ENCODE data around the gene PPOX.
A peak's percentile ranks its signal among the peaks of the same experiment; 100 is the strongest.

PPOX gene

DNA sequence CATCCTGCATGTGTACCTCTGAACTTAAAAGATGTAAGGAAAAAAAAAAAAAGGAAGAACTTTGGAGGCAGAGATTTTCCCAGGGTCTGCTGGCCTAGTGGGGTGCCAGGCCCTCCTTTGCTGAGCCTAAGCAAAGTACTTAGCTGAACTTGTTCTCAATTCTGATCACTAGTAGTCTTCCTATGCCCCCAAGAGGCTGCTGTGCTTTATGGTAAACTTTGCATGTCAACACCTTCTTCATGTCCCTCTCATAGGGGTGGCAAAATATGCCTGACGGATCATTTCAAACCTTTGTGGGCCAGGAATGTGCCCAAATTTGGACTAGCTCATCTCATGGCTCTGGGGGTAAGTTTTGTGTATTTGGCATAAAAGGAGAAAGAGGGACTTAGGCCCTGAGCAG, 8.4 kb upstream of the PPOX start:
- TF ChIP-seq, protein P1, sequence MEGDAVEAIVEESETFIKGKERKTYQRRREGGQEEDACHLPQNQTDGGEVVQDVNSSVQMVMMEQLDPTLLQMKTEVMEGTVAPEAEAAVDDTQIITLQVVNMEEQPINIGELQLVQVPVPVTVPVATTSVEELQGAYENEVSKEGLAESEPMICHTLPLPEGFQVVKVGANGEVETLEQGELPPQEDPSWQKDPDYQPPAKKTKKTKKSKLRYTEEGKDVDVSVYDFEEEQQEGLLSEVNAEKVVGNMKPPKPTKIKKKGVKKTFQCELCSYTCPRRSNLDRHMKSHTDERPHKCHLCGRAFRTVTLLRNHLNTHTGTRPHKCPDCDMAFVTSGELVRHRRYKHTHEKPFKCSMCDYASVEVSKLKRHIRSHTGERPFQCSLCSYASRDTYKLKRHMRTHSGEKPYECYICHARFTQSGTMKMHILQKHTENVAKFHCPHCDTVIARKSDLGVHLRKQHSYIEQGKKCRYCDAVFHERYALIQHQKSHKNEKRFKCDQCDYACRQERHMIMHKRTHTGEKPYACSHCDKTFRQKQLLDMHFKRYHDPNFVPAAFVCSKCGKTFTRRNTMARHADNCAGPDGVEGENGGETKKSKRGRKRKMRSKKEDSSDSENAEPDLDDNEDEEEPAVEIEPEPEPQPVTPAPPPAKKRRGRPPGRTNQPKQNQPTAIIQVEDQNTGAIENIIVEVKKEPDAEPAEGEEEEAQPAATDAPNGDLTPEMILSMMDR (IDR thresholded peaks at IDR 0.05; ENCODE audit: low read depth, low read length), result no peak
- TF ChIP-seq, protein P2, sequence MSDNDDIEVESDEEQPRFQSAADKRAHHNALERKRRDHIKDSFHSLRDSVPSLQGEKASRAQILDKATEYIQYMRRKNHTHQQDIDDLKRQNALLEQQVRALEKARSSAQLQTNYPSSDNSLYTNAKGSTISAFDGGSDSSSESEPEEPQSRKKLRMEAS (IDR thresholded peaks at IDR 0.05; ENCODE audit: low read depth, low read length), result no peak
- no peak for TF ChIP-seq MYC (IDR thresholded peaks at IDR 0.05; ENCODE audit: low read depth, low read length)
- no peak overlapping the region for H3K4me3 ChIP-seq (ENCODE audit: low read depth, low read length)
- no peak for DNase-seq (ENCODE audit: low read depth)

DNA sequence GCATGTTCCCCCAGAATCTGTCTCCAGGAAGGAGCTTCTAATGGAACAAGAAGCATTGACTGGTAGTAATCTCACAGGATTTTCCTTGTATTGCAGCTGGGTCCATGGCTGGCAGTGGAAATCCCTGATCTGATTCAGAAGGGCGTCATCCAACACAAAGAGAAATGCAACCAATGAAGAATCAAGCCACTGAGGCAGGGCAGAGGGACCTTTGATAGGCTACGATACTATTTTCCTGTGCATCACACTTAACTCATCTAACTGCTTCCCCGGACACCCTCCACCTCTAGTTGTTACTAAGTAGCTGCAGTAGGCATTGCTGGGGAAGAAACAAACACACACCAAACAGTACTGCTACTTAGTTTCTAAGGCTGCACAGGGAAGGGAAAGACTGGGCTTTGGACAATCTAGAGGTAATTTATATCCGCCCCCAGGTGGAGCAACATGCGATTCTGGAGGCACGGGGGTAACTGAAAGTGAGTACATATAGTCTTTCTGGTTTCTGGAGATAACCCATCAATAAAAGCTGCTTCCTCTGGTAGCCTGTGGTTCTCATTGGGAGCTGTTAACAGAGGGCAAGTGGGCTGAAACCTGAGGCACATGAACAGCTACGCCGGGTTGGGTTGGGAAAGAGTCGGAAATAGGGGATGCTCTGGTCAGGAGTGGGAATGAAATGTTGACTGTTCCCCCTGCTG, 7.8 kb upstream of the PPOX start:
- peak overlapping the region; percentile 50 for H3K4me3 ChIP-seq (ENCODE audit: low read depth, low read length)
- TF ChIP-seq, protein P2 (IDR thresholded peaks at IDR 0.05; ENCODE audit: low read depth, low read length), result no peak
- TF ChIP-seq, protein P1 (IDR thresholded peaks at IDR 0.05; ENCODE audit: low read depth, low read length), result no peak
- TF ChIP-seq POLR2A (IDR thresholded peaks at IDR 0.05; ENCODE audit: extremely low read depth, insufficient read length) (no peak), MYC (IDR thresholded peaks at IDR 0.05; ENCODE audit: low read depth, low read length) (no peak)
- no peak for DNase-seq (ENCODE audit: low read depth)

DNA sequence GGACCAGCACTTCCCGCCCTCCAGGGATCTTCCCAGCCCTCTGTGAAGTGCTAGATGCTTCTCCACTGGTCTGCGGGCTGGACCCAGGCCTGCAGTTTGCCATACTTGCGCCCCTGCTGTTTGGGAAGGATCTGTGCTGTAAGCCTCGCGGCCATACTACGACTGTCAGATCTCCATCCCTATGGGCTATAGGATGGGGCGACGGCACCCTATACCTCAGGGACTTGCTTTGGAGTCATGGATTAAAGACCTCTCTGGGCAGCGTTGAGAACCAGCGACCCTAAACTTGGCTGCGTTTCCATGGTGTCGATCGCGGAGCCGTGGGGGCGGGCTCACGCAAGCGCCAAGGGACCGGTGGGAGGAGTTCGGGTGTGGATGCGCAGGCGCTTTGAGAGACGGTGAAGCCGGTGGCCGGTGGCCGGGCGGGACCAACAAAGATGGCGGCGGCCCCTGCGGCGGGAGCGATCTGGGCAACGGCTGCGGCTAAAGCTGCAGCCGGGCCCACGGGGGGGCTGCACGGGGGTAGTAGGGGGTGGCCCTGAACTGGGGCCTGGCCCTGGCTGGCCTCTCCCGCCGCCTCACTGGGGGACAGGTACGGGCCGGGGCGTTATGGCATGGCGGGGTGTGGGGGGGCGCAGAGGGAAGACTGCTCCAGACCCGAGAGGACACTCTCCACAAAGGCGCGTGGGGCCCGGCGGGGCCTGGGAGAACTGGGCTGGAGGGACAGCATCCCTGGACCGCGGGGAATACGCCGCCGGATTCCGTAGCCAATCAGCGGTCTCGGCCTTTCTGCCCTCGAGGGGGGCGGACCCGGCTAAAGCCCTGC, 6.9 kb upstream of the PPOX start, which contains the start of gene USP21:
Gene USP21 (plus strand): TSS at position 414 of the 826 bp plus-strand sequence. CDS start 1,141 bp downstream, outside the sequence.
- H3K4me3 ChIP-seq (ENCODE audit: low read depth, low read length), result peak within 1 kb of the TSS; percentile 85
- peak; percentile 74 for TF ChIP-seq POLR2A (IDR thresholded peaks at IDR 0.05; ENCODE audit: extremely low read depth, insufficient read length)
- TF ChIP-seq, protein P2 (IDR thresholded peaks at IDR 0.05; ENCODE audit: low read depth, low read length), result peak; percentile 17; the same call in 1 of the 2 replicates
- TF ChIP-seq, protein P1 (IDR thresholded peaks at IDR 0.05; ENCODE audit: low read depth, low read length), result no peak
- TF ChIP-seq MYC (IDR thresholded peaks at IDR 0.05; ENCODE audit: low read depth, low read length), result peak; percentile 34; the same call in 1 of the 2 replicates
- DNase-seq (ENCODE audit: low read depth), result peak; percentile 90

DNA sequence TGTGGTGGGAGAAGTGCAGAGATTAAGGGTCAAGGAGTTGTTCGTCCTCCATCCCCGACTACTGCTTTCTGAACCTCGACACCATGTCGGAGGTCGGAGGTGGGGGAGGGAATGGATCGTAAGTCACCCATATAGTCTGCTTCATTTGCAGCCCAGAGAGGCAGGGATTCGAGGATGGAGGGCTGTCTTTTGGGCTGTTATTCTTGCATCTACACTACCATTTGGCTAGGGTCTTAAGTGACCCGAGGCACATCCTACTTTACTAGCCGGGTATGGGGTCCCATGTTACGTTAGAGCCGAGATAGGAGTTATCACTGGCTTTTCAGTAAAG, 6.3 kb upstream of the PPOX start:
- TF ChIP-seq, protein P1 (IDR thresholded peaks at IDR 0.05; ENCODE audit: low read depth, low read length), result no peak
- TF ChIP-seq MYC (IDR thresholded peaks at IDR 0.05; ENCODE audit: low read depth, low read length) (no peak), POLR2A (IDR thresholded peaks at IDR 0.05; ENCODE audit: extremely low read depth, insufficient read length) (no peak)
- TF ChIP-seq, protein P2 (IDR thresholded peaks at IDR 0.05; ENCODE audit: low read depth, low read length), result no peak
- no peak for DNase-seq (ENCODE audit: low read depth)
- H3K4me3 ChIP-seq (ENCODE audit: low read depth, low read length), result peak overlapping the region; percentile 85

DNA sequence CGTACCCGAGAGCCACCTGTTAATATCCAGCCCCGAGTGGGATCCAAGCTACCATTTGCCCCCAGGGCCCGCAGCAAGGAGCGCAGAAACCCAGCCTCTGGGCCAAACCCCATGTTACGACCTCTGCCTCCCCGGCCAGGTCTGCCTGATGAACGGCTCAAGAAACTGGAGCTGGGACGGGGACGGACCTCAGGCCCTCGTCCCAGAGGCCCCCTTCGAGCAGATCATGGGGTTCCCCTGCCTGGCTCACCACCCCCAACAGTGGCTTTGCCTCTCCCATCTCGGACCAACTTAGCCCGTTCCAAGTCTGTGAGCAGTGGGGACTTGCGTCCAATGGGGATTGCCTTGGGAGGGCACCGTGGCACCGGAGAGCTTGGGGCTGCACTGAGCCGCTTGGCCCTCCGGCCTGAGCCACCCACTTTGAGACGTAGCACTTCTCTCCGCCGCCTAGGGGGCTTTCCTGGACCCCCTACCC, 5.5 kb upstream of the PPOX start:
- H3K4me3 ChIP-seq (ENCODE audit: low read depth, low read length), result no peak overlapping the region
- TF ChIP-seq MYC (IDR thresholded peaks at IDR 0.05; ENCODE audit: low read depth, low read length), result no peak
- TF ChIP-seq, protein P2 (IDR thresholded peaks at IDR 0.05; ENCODE audit: low read depth, low read length), result no peak
- no peak for TF ChIP-seq POLR2A (IDR thresholded peaks at IDR 0.05; ENCODE audit: extremely low read depth, insufficient read length)
- TF ChIP-seq, protein P1 (IDR thresholded peaks at IDR 0.05; ENCODE audit: low read depth, low read length), result no peak

More for the DNA sequence above, 5.5 kb upstream of the PPOX start:
- DNase-seq (ENCODE audit: low read depth), result no peak

All from NB4 (cell line).